ENCODE data around the gene DHX15.

DNA sequence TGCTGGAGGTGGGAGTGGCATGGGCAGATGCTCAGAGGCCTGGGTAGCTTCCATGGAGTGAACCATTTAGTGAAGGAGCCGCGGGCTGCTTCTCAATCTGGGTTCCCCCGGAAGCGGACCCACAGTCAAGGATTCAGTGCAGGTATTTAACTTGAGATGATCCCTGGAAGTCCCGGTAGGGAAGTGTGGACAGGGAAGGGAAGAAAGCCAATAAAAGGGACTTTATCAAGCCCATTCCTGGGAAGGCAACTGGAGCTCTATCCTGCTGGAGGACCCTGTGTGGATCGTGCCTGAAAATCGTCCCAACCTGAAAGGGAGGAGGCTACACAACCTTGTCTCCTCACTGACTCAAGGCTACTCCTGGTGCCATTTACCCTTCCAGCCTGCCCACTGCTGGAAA is 76.9 kb downstream of the DHX15 start:
- TF ChIP-seq MYNN (tag by site-specific recombination; IDR thresholded peaks at IDR 0.05; ENCODE audit: borderline replicate concordance) (no peak), ZEB2 (tag by site-specific recombination; IDR thresholded peaks at IDR 0.05) (no peak), ZBTB7A (tag by site-specific recombination; IDR thresholded peaks at IDR 0.05; ENCODE audit: low read depth) (no peak), ZNF24 (tag by site-specific recombination; IDR thresholded peaks at IDR 0.05) (no peak), ZNF423 (tag by site-specific recombination; IDR thresholded peaks at IDR 0.05) (no peak), ZBTB20 (tag by site-specific recombination; IDR thresholded peaks at IDR 0.05) (no peak), ZNF768 (tag by site-specific recombination; IDR thresholded peaks at IDR 0.05) (no peak), YY1 (tag by site-specific recombination; IDR thresholded peaks at IDR 0.05) (no peak), SP3 (tag by site-specific recombination; IDR thresholded peaks at IDR 0.05) (no peak), KLF8 (tag by site-specific recombination; IDR thresholded peaks at IDR 0.05) (no peak), ZNF623 (tag by site-specific recombination; IDR thresholded peaks at IDR 0.05) (no peak)
- TF ChIP-seq, protein P1, sequence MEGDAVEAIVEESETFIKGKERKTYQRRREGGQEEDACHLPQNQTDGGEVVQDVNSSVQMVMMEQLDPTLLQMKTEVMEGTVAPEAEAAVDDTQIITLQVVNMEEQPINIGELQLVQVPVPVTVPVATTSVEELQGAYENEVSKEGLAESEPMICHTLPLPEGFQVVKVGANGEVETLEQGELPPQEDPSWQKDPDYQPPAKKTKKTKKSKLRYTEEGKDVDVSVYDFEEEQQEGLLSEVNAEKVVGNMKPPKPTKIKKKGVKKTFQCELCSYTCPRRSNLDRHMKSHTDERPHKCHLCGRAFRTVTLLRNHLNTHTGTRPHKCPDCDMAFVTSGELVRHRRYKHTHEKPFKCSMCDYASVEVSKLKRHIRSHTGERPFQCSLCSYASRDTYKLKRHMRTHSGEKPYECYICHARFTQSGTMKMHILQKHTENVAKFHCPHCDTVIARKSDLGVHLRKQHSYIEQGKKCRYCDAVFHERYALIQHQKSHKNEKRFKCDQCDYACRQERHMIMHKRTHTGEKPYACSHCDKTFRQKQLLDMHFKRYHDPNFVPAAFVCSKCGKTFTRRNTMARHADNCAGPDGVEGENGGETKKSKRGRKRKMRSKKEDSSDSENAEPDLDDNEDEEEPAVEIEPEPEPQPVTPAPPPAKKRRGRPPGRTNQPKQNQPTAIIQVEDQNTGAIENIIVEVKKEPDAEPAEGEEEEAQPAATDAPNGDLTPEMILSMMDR (tag by site-specific recombination; IDR thresholded peaks at IDR 0.05) = no peak
- TF ChIP-seq, protein P2, sequence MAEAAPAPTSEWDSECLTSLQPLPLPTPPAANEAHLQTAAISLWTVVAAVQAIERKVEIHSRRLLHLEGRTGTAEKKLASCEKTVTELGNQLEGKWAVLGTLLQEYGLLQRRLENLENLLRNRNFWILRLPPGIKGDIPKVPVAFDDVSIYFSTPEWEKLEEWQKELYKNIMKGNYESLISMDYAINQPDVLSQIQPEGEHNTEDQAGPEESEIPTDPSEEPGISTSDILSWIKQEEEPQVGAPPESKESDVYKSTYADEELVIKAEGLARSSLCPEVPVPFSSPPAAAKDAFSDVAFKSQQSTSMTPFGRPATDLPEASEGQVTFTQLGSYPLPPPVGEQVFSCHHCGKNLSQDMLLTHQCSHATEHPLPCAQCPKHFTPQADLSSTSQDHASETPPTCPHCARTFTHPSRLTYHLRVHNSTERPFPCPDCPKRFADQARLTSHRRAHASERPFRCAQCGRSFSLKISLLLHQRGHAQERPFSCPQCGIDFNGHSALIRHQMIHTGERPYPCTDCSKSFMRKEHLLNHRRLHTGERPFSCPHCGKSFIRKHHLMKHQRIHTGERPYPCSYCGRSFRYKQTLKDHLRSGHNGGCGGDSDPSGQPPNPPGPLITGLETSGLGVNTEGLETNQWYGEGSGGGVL (tag by site-specific recombination; IDR thresholded peaks at IDR 0.05) = no peak
- TF ChIP-seq, protein P3, sequence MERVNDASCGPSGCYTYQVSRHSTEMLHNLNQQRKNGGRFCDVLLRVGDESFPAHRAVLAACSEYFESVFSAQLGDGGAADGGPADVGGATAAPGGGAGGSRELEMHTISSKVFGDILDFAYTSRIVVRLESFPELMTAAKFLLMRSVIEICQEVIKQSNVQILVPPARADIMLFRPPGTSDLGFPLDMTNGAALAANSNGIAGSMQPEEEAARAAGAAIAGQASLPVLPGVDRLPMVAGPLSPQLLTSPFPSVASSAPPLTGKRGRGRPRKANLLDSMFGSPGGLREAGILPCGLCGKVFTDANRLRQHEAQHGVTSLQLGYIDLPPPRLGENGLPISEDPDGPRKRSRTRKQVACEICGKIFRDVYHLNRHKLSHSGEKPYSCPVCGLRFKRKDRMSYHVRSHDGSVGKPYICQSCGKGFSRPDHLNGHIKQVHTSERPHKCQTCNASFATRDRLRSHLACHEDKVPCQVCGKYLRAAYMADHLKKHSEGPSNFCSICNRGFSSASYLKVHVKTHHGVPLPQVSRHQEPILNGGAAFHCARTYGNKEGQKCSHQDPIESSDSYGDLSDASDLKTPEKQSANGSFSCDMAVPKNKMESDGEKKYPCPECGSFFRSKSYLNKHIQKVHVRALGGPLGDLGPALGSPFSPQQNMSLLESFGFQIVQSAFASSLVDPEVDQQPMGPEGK (tag by site-specific recombination; IDR thresholded peaks at IDR 0.05) = no peak

All from HEK293 (cell line).